GM12872 (cell line): ENCODE results near the gene UMAD1.

Experiments used
- TF ChIP-seq, protein P1 (sequence below): IDR thresholded peaks from 3 replicates; pipeline ENCODE4 v1.5.1; 2011; ENCODE audit warnings: low read depth, mild to moderate bottlenecking, low read length, moderate library complexity; ENCODE audit not compliant: insufficient read depth

The UMAD1 gene

GRCh38 chr7:7895754-7896153 lies 255.2 kb downstream of the UMAD1 start:
- TF ChIP-seq, protein P1, sequence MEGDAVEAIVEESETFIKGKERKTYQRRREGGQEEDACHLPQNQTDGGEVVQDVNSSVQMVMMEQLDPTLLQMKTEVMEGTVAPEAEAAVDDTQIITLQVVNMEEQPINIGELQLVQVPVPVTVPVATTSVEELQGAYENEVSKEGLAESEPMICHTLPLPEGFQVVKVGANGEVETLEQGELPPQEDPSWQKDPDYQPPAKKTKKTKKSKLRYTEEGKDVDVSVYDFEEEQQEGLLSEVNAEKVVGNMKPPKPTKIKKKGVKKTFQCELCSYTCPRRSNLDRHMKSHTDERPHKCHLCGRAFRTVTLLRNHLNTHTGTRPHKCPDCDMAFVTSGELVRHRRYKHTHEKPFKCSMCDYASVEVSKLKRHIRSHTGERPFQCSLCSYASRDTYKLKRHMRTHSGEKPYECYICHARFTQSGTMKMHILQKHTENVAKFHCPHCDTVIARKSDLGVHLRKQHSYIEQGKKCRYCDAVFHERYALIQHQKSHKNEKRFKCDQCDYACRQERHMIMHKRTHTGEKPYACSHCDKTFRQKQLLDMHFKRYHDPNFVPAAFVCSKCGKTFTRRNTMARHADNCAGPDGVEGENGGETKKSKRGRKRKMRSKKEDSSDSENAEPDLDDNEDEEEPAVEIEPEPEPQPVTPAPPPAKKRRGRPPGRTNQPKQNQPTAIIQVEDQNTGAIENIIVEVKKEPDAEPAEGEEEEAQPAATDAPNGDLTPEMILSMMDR, result no peak

DNA sequence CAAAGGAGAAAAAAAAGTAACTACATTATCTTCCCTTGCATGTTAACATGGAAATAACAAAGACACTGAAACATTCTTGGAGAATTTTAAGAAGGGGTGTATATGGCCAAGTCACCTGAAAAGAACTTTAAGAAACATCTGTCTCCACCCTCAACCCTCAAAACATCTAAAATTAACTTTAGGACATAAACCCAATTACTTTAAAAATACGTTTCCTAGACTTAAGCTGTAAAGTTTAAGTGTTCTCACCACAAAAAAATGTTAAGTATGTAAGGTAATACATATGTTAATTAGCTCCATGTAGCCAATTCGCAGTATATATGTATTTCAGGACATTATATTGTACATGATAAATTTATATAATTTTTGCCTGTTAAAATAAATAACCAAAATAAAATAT lies 257.0 kb downstream of the UMAD1 start:
- TF ChIP-seq, protein P1, result no peak

DNA sequence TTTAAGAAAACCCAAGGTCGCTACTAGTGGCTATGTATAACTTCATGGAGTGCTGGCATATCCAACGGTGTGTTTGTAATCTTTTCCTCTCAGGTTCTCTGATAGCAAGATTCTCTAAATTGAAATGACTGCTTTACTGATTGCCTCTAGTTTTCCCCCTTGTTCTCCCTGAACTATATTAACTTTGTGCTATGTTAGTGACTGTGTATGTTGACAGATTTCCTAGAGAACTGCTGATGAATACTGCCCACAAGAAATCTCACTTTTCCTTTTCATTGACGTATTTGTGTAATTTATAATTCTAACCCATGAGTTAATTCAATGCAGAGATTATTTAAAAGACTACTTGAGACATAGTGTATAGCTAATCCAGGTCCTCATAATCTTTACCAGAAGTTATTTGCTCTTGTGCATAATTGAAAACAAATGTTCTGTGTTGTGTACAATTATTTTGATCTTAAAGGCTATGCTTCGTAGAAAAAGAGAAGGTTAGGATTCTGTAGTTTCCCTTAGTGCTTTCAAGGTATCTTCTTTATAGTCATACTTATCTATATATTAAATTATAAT lies 257.5 kb downstream of the UMAD1 start:
- TF ChIP-seq, protein P1, result no peak

DNA sequence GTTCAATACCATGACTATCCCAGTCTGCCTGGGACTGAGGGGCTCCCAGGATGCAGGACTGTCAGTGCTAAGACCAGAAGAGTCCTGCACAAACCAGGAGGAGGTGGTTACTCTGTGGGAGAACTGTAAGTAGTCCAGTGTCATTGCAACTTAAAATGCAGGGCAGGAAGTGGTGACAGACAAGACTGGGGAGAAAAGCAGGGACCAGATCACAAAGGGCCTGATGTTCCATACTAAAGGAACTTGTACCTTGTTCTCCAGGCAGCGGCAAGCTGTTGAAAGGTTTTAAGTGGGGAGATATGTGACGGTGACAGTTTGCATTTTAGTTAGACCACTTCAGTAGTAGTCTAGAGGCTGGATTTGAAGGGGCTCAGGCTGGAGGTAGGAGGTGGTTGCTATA lies 262.3 kb downstream of the UMAD1 start:
- TF ChIP-seq, protein P1, result no peak

DNA sequence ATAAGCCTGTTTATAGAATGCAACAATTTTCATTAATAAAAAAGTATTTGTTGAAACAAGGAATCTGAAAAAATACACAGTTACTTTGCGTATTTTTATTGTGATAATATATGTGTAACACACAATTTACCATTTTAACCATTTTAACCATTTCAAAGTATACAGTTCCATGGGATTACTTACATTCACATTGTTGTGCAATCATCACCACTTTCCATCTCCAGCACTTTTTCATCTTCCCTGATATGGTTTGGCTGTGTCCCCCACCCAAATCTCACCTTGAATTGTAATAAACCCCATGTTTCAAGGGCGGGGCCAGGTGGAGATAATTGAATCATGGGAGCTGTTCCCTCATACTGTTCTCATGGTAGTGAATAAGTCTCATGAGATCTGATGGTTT lies 266.8 kb downstream of the UMAD1 start:
- TF ChIP-seq, protein P1, result no peak

GRCh38 chr7:7908622-7909145 lies 268.1 kb downstream of the UMAD1 start:
- TF ChIP-seq, protein P1, result no peak

- TF ChIP-seq, protein P1, result no peak
Observed at GRCh38 chr7:7909376-7909775, 268.8 kb downstream of the UMAD1 start.
